OCI-LY1 (cell line): ENCODE data around the gene ASRGL1.

Experiments
- H2AFZ ChIP-seq: fragments of 200-600 bp; sonication (generic), shearing (Covaris generic); 2 replicates; pipeline ENCODE4 v1.6.0; 2014; ENCODE audit warnings: antibody characterized with exemption, mild to moderate bottlenecking, low read length
- H3F3A ChIP-seq: fragments of 200-600 bp; sonication (generic), shearing (Covaris generic); 2 replicates; pipeline ENCODE4 v1.6.0; 2014; ENCODE audit warnings: mild to moderate bottlenecking, antibody characterized with exemption, low read length, moderate library complexity; ENCODE audit not compliant: insufficient read depth
- H3K27ac ChIP-seq: fragments of 200-600 bp; sonication (generic); 2 replicates; pipeline ENCODE4 v1.5.1; 2014; ENCODE audit warnings: low read length, mixed run types, mild to moderate bottlenecking, low read depth; ENCODE audit not compliant: poor library complexity, severe bottlenecking
- H3K27me3 ChIP-seq: fragments of 200-600 bp; sonication (generic); 2 replicates; pipeline ENCODE4 v1.6.0; 2014; ENCODE audit warnings: antibody characterized with exemption, mild to moderate bottlenecking, low read length, moderate library complexity; ENCODE audit not compliant: insufficient read depth
- H3K36me3 ChIP-seq: fragments of 200-600 bp; sonication (generic); 2 replicates; pipeline ENCODE4 v1.6.1; 2014; ENCODE audit warnings: mild to moderate bottlenecking, antibody characterized with exemption, low read length, moderate library complexity, mixed read lengths; ENCODE audit not compliant: insufficient read depth
- H3K4me1 ChIP-seq: fragments of 200-600 bp; sonication (generic); 2 replicates; pipeline ENCODE4 v1.5.1; 2014; ENCODE audit warnings: mild to moderate bottlenecking, low read length, moderate library complexity; ENCODE audit not compliant: insufficient read depth, severe bottlenecking
- H3K4me2 ChIP-seq: fragments of 200-600 bp; sonication (generic), shearing (Covaris generic); 2 replicates; pipeline ENCODE4 v1.6.1; 2014; ENCODE audit warnings: low read length
- H3K4me3 ChIP-seq: fragments of 200-600 bp; sonication (generic); 2 replicates; pipeline ENCODE4 v1.5.1; 2014; ENCODE audit warnings: low read length, low read depth, mild to moderate bottlenecking, mixed read lengths; ENCODE audit not compliant: poor library complexity, severe bottlenecking
- H3K79me2 ChIP-seq: fragments of 200-600 bp; shearing (Covaris generic); 2 replicates; pipeline ENCODE4 v1.6.1; 2016; ENCODE audit warnings: mixed run types, low read length, mixed read lengths; ENCODE audit not compliant: insufficient read depth
- H3K9ac ChIP-seq: fragments of 200-600 bp; sonication (generic), shearing (Covaris generic); 2 replicates; pipeline ENCODE4 v1.6.1; 2014; ENCODE audit warnings: mild to moderate bottlenecking, low read length, mixed read lengths
- H3K9me2 ChIP-seq: fragments of 200-600 bp; sonication (generic), shearing (Covaris generic); 2 replicates; pipeline ENCODE4 v1.6.1; 2014; ENCODE audit warnings: low read depth, mild to moderate bottlenecking, low read length, mixed read lengths
- H3K9me3 ChIP-seq: fragments of 200-600 bp; shearing (Covaris generic); 2 replicates; pipeline ENCODE4 v1.6.1; 2014; ENCODE audit warnings: low read length, mixed read lengths
- H4K20me1 ChIP-seq: fragments of 200-600 bp; sonication (generic), shearing (Covaris generic); 2 replicates; pipeline ENCODE4 v1.6.0; 2016; ENCODE audit warnings: mild to moderate bottlenecking, low read length; ENCODE audit not compliant: insufficient read depth
- EZH2 ChIP-seq: fragments of 200-600 bp; sonication (generic), shearing (Covaris generic); IDR thresholded peaks from 2 replicates; pipeline ENCODE4 v1.8.0; 2017; ENCODE audit warnings: borderline replicate concordance, mixed run types, mild to moderate bottlenecking, antibody characterized with exemption, low read length, moderate library complexity, mixed read lengths
- TF ChIP-seq, protein P1 (sequence below): fragments of 200-600 bp; sonication (generic), shearing (Covaris generic); IDR thresholded peaks from 2 replicates; pipeline ENCODE4 v1.5.1; 2017; ENCODE audit warnings: mild to moderate bottlenecking, antibody characterized with exemption, low read length, moderate library complexity, mixed read lengths

ASRGL1 gene

DNA sequence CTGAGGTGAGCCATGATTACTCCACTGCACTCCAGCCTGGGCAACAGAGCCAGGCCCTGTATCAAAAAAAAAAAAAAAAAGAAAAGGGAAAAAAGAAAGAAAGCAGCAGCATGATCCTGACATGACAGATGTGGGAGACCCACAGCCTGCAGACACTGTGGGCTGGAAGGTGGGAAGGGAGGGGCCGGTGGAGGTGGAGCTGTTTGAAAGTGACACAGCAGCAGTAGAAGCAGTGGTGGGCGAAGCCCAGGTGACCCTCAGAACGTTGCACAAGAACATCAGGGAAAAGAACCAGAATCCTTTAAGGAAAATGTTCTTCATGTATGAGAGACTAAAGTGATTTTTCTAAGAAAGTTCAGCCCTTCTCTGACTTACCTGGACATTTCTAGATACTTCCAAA is 55.3 kb downstream of the ASRGL1 start:
- Histone ChIP-seq H3K4me1 (no peaks in the 10 kb centered on the region), H3K79me2 (no peaks in the 10 kb centered on the region), H3K27me3 (peaks cover 6% of the 10 kb centered on the region; the same call in 1 of the 2 replicates), H3F3A (no peaks in the 10 kb centered on the region), H3K4me3 (no peak overlapping the region), H2AFZ (no peak overlapping the region), H3K27ac (no peak overlapping the region), H3K36me3 (no peaks in the 10 kb centered on the region), H3K9me2 (no peaks in the 10 kb centered on the region), H3K4me2 (no peak overlapping the region), H3K9ac (no peak overlapping the region), H3K9me3 (no peaks in the 10 kb centered on the region), H4K20me1 (no peaks in the 10 kb centered on the region)
- TF ChIP-seq EZH2: no peak
- TF ChIP-seq, protein P1, sequence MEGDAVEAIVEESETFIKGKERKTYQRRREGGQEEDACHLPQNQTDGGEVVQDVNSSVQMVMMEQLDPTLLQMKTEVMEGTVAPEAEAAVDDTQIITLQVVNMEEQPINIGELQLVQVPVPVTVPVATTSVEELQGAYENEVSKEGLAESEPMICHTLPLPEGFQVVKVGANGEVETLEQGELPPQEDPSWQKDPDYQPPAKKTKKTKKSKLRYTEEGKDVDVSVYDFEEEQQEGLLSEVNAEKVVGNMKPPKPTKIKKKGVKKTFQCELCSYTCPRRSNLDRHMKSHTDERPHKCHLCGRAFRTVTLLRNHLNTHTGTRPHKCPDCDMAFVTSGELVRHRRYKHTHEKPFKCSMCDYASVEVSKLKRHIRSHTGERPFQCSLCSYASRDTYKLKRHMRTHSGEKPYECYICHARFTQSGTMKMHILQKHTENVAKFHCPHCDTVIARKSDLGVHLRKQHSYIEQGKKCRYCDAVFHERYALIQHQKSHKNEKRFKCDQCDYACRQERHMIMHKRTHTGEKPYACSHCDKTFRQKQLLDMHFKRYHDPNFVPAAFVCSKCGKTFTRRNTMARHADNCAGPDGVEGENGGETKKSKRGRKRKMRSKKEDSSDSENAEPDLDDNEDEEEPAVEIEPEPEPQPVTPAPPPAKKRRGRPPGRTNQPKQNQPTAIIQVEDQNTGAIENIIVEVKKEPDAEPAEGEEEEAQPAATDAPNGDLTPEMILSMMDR: no peak

DNA sequence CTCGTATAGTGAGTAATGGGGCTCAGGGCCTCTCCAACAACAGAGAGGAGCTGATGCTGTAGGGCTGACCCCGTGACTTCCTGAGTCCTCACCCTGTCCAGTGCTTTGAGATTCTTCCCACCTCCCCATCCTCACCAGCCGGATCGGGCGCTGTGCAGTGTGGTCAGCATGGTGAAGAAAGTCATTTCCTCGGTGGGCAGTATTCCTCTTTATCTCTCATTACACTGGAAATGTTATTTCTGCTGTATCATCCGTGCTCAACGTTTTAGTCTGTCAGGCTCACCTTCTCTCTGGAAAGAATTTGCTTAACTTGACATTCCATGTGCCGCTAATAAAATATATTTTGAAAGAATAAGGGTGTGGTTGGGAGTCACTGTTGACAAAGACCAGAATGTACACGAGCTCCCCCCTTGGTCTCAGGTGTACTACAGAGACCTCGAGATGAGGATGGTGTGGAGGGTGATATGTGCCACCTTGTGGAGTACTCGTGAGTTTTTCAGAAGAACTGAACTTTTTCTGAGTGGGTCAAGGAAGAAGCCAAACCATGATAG is 55.9 kb downstream of the ASRGL1 start:
- Histone ChIP-seq H3K4me3 (no peak overlapping the region), H3K79me2 (no peaks in the 10 kb centered on the region), H3F3A (no peaks in the 10 kb centered on the region), H3K4me1 (no peaks in the 10 kb centered on the region), H3K9ac (no peak overlapping the region), H3K27ac (no peak overlapping the region), H3K9me2 (no peaks in the 10 kb centered on the region), H2AFZ (no peak overlapping the region), H3K4me2 (no peak overlapping the region), H3K27me3 (peaks cover 6% of the 10 kb centered on the region; the same call in 1 of the 2 replicates), H3K36me3 (no peaks in the 10 kb centered on the region), H3K9me3 (no peaks in the 10 kb centered on the region), H4K20me1 (no peaks in the 10 kb centered on the region)
- TF ChIP-seq, protein P1: peak; percentile 67
- no peak for TF ChIP-seq EZH2

DNA sequence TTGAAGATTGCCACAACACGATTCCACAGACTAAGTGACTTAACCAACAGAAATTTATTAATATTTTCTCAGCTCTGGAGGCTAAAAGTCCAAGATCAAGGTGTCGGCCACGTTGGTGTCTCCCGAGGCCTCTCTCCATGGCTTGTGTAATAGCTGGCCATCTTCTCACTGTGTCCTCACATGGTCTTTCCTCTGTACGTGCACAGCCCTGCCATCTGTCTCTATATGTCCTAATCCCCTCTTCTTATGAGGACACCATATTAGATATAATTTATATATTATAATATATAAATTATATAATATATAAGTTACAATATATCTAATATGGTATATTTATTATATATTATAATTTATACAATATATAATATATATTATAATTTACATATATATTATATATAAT is 56.5 kb downstream of the ASRGL1 start:
- Histone ChIP-seq H3K9me2 (no peaks in the 10 kb centered on the region), H3F3A (no peaks in the 10 kb centered on the region), H3K4me3 (no peak overlapping the region), H3K4me2 (no peak overlapping the region), H3K27me3 (peaks cover 6% of the 10 kb centered on the region; the same call in 1 of the 2 replicates), H3K36me3 (no peaks in the 10 kb centered on the region), H3K4me1 (no peaks in the 10 kb centered on the region), H3K9me3 (no peaks in the 10 kb centered on the region), H2AFZ (no peak overlapping the region), H3K27ac (no peak overlapping the region), H3K79me2 (no peaks in the 10 kb centered on the region), H3K9ac (no peak overlapping the region), H4K20me1 (no peaks in the 10 kb centered on the region)
- TF ChIP-seq, protein P1: no peak
- TF ChIP-seq EZH2: no peak
